ENCODE measurements around the gene ANKRD60.

DNA sequence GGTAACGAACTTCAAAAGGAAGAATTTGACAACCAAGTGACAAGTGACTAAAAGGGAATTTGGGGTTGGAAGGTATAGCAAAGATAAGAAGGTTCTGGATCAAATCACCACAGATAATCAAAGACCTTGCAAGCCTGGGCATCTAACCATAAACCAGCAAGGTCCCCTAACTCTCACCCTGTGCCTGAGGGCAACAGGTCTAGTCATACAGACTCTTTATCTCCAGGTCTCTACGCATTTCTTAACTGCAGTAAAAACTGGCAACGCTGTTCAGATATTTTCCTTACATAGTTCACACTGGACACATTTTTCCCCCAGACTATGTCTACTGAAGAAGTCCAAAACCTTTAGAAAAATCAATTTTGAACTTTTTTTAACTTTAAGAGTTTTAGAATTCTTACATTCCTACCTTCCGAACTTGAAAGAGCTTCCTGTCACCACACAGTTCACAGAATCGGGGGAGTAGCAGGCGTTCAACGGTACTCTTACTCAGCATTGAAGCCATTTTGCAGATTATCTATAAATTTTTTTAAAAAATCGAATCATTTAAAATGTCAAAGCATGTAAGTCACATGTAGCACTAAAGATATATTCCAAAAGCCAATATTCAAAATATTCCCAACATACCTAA, 23.0 kb upstream of the ANKRD60 start:
- TF ChIP-seq EZH2 (IDR thresholded peaks at IDR 0.05; ENCODE audit: insufficient read depth, poor library complexity, severe bottlenecking) (no peak), EZH2phosphoT487 (IDR thresholded peaks at IDR 0.05; ENCODE audit: insufficient read depth, low read depth) (no peak)
